ENCODE measurements around the gene KRT82.

KRT82 gene

GRCh38 chr12:52367876-52368275 lies 38.3 kb downstream of the KRT82 start:
- ChIA-PET CTCF (interaction anchor here (0.9 to 2.1 kb wide), 4 partner anchors 13 to 517 kb away, joined by 3 to 10 read pairs (median 4); no protein-coding TSS in a partner anchor), POLR2A (no interaction called here)
- no peak for TF ChIP-seq TARDBP (IDR thresholded peaks at IDR 0.05)
- DNase-seq (ENCODE audit: extremely low spot score), result no peak

GRCh38 chr12:52366738-52367485 lies 39.2 kb downstream of the KRT82 start, which contains the start of gene KRT85:
KRT85 (minus strand) TSS chr12:52367481; CDS start chr12:52367405, 76 bp downstream.
- no peak for TF ChIP-seq FOXM1 (IDR thresholded peaks at IDR 0.05; ENCODE audit: borderline replicate concordance)
- TF ChIP-seq NFRKB (IDR thresholded peaks at IDR 0.05), result no peak
- no peak for TF ChIP-seq ELF4 (IDR thresholded peaks at IDR 0.05)
- no peak for TF ChIP-seq ZNF384 (IDR thresholded peaks at IDR 0.05)
- TF ChIP-seq HDGF (IDR thresholded peaks at IDR 0.05; ENCODE audit: borderline replicate concordance), result no peak
- TF ChIP-seq FOXA1 (IDR thresholded peaks at IDR 0.05), result no peak
- TF ChIP-seq LEF1 (IDR thresholded peaks at IDR 0.05; ENCODE audit: borderline replicate concordance), result no peak
- TF ChIP-seq SP1 (IDR thresholded peaks at IDR 0.05), result no peak
- TF ChIP-seq BHLHE40 (IDR thresholded peaks at IDR 0.05; ENCODE audit: borderline replicate concordance), result no peak
- POLR2A ChIA-PET, result no interaction called here
- CTCF ChIA-PET, result interaction anchor here (0.9 kb wide), 1 partner anchor 14 kb away, joined by 3 read pairs; no protein-coding TSS in a partner anchor
- DNase-seq (ENCODE audit: extremely low spot score), result no peak

GRCh38 chr12:52364901-52365489 lies 41.1 kb downstream of the KRT82 start:
- TF ChIP-seq SP1 (IDR thresholded peaks at IDR 0.05) (no peak), FOXK2 (IDR thresholded peaks at IDR 0.05) (no peak), NFRKB (IDR thresholded peaks at IDR 0.05) (no peak)
- no peak for DNase-seq (ENCODE audit: extremely low spot score)
- ChIA-PET CTCF (interaction anchor here (0.6 to 2.4 kb wide), 3 partner anchors 38 to 520 kb away, joined by 3 to 9 read pairs (median 3); no protein-coding TSS in a partner anchor), POLR2A (no interaction called here)

- TF ChIP-seq SP1 (IDR thresholded peaks at IDR 0.05), result no peak
- TF ChIP-seq BHLHE40 (IDR thresholded peaks at IDR 0.05; ENCODE audit: borderline replicate concordance), result no peak
- TF ChIP-seq NFRKB (IDR thresholded peaks at IDR 0.05), result no peak
- no peak for TF ChIP-seq FOXA1 (IDR thresholded peaks at IDR 0.05)
- ChIA-PET POLR2A (no interaction called here), CTCF (interaction anchor here (0.9 to 2.4 kb wide), 2 partner anchors 208 to 515 kb away, joined by 3 to 9 read pairs; no protein-coding TSS in a partner anchor)
- no peak for DNase-seq (ENCODE audit: extremely low spot score)
These were observed 42.1 kb downstream of the KRT82 start for GRCh38 chr12:52364061-52364460.

- DNase-seq (ENCODE audit: extremely low spot score), result no peak
- CTCF ChIA-PET, result no interaction called here
- TF ChIP-seq NFRKB (IDR thresholded peaks at IDR 0.05) (no peak), ZNF384 (IDR thresholded peaks at IDR 0.05) (no peak), ELF4 (IDR thresholded peaks at IDR 0.05) (no peak), FOXA1 (IDR thresholded peaks at IDR 0.05) (no peak), TARDBP (IDR thresholded peaks at IDR 0.05) (no peak), FOXK2 (IDR thresholded peaks at IDR 0.05) (no peak), HDGF (IDR thresholded peaks at IDR 0.05; ENCODE audit: borderline replicate concordance) (no peak), LEF1 (IDR thresholded peaks at IDR 0.05; ENCODE audit: borderline replicate concordance) (no peak), CTBP1 (IDR thresholded peaks at IDR 0.05; ENCODE audit: borderline replicate concordance) (no peak), BHLHE40 (IDR thresholded peaks at IDR 0.05; ENCODE audit: borderline replicate concordance) (no peak), ARNT (IDR thresholded peaks at IDR 0.05) (no peak)
- TF ChIP-seq, protein P1, sequence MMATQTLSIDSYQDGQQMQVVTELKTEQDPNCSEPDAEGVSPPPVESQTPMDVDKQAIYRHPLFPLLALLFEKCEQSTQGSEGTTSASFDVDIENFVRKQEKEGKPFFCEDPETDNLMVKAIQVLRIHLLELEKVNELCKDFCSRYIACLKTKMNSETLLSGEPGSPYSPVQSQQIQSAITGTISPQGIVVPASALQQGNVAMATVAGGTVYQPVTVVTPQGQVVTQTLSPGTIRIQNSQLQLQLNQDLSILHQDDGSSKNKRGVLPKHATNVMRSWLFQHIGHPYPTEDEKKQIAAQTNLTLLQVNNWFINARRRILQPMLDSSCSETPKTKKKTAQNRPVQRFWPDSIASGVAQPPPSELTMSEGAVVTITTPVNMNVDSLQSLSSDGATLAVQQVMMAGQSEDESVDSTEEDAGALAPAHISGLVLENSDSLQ (IDR thresholded peaks at IDR 0.05), result no peak
- POLR2A ChIA-PET, result no interaction called here
These were observed 42.9 kb downstream of the KRT82 start for GRCh38 chr12:52363111-52363679.

DNA sequence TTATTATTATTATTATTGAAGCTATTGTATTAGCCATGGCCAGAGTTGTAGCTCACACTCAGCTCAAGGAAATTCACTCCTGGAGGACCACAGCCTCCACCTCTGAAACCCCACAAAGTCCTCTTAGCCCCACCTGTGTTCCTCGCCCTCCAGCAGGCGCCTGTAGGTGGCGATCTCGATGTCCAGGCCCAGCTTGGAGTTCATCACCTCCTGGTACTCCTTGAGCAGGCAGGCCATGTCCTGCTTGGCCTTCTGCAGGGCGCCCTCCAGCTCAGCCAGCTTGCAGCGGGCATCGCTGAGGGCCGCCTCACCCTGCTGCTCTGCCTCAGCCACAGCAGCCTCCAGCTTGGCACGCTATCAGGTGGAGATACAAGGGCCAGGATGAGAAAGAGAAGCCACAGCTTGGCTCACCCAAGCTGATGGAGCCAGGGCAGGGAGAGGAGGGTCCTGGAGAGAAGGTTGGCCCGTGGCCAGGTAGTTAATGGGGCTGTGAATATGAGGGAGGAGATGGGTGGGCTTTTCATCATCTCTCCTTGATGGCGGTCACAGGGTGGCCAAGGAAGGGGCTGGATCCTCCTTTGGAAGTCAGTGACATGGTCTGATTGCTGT lies 43.9 kb downstream of the KRT82 start:
- CTCF ChIA-PET, result interaction anchor here (0.5 to 1.7 kb wide), 6 partner anchors 9 to 206 kb away, joined by 3 to 13 read pairs (median 3); no protein-coding TSS in a partner anchor
- no peak for DNase-seq (ENCODE audit: extremely low spot score)
- POLR2A ChIA-PET, result no interaction called here
- TF ChIP-seq TARDBP (IDR thresholded peaks at IDR 0.05), result no peak
- TF ChIP-seq CTBP1 (IDR thresholded peaks at IDR 0.05; ENCODE audit: borderline replicate concordance), result no peak
- TF ChIP-seq SP1 (IDR thresholded peaks at IDR 0.05), result no peak
- TF ChIP-seq ARNT (IDR thresholded peaks at IDR 0.05), result no peak
- no peak for TF ChIP-seq SUZ12 (IDR thresholded peaks at IDR 0.05)
- TF ChIP-seq LEF1 (IDR thresholded peaks at IDR 0.05; ENCODE audit: borderline replicate concordance), result no peak
- TF ChIP-seq FOXA1 (IDR thresholded peaks at IDR 0.05), result no peak
- TF ChIP-seq BHLHE40 (IDR thresholded peaks at IDR 0.05; ENCODE audit: borderline replicate concordance), result no peak
- TF ChIP-seq FOXM1 (IDR thresholded peaks at IDR 0.05; ENCODE audit: borderline replicate concordance), result no peak
- TF ChIP-seq, protein P1 (IDR thresholded peaks at IDR 0.05), result no peak
- TF ChIP-seq ZNF384 (IDR thresholded peaks at IDR 0.05), result no peak
- no peak for TF ChIP-seq FOXK2 (IDR thresholded peaks at IDR 0.05)
- TF ChIP-seq L3MBTL2 (conservative IDR thresholded peaks at IDR 0.05), result no peak
- no peak for TF ChIP-seq HDGF (IDR thresholded peaks at IDR 0.05; ENCODE audit: borderline replicate concordance)
- TF ChIP-seq ELF4 (IDR thresholded peaks at IDR 0.05), result no peak
- no peak for TF ChIP-seq NFRKB (IDR thresholded peaks at IDR 0.05)
